DMS114 treated with DMSO at 0.1 percent for 48 hours (cell line): ENCODE measurements around the gene NCK1.

Experiments
- DNase-seq: peaks from one replicate; lab custom pipeline; 2025; ENCODE audit not compliant: unreplicated experiment; lab: John Stamatoyannopoulos, UW

NCK1 gene

DNA sequence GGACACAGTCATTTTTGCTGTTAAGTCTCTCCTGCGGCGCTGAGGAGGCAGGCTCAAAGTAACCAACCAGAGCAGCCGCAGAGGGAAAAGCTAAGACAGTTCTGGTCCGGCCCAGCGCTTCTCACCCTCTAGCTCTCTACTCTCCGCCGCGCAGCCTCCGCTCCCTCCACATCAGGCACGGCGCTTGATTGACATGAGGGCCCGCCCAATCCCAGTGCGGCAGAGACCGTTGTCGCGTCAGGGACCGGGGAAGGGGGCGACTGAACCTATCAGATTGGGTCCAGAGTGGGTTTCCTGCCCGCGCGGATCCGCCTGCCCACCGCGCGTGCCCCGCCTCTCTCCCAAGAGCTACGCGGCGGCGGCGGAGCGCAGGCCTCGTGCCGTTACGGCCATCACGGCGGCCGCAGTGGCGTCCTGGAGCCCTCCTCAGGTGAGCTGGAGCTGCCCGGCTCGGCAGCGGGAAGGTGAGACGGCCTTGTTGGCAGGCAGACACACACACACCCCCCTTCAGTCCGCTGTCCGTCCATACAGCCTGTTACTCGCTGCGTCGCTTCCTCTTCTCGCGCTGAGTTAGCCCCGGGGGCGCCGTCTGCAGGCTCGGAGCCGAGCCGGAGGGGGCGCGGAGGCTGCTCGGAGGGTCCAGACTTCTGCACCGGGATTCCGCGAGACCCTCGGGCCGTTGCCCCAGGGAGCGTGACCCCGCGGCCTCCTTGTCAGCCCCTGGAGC lies at the start of gene NCK1:
Gene NCK1 (plus strand): TSS at position 319 of the 727 bp plus-strand sequence. CDS start 65,794 bp downstream, outside the sequence.
- DNase-seq, result peak; percentile 95

GRCh38 chr3:136817448-136817847 lies 44.6 kb upstream of the NCK1 start:
- no peak for DNase-seq

GRCh38 chr3:136818191-136818768 lies 43.7 kb upstream of the NCK1 start:
- no peak for DNase-seq

DNA sequence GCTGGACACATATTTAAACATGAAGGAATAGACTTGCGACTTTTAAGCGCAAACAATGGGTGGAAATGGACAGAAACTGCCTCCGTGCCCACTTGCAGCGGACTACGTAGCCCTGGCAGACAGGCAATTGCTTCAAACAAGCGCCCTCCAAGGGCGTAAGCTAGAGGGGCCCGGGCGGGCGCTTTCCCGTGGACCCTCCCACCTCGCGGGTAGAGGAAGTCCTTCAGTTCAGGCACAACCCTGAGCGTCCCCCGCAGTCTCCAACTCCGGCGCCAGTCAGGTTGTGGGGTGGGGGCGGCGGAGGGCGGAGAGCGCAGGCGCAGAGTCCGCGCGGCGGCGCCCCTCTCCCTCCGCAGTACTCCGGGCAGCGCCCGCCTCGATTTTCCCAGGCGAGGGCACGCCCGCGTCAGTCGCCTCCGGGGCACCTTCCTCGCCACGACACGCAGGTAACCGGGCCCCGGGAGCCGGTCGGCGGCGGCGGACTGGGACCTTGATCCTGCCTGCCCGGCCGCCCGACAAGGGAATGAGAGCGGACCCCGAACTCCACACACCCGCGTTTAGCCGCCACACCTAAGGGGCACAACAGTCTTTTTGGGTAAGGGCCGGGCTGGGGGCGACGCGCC lies 43.1 kb upstream of the NCK1 start, which contains the start of gene SLC35G2:
Gene SLC35G2 (plus strand): TSS at position 358 of the 623 bp plus-strand sequence. CDS start 35,335 bp downstream, outside the sequence.
- peak; percentile 47 for DNase-seq

DNA sequence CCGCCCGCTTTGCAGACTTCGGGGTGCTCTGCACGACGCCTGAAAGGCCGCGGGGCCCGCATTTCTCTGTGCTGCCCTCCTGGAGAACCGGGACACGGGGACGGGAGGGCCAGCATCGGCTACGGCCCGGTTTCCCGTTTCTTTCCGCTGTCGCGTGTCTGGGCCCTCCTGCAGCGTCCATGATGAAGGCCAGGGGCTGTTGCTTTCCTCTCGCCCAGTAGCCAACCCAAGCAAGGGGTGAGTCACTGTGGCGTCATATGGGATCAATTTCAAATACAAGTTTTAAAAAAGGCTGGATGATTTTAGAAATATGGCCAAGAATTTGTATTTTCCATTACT lies 42.6 kb upstream of the NCK1 start:
- DNase-seq, result peak; percentile 27

DNA sequence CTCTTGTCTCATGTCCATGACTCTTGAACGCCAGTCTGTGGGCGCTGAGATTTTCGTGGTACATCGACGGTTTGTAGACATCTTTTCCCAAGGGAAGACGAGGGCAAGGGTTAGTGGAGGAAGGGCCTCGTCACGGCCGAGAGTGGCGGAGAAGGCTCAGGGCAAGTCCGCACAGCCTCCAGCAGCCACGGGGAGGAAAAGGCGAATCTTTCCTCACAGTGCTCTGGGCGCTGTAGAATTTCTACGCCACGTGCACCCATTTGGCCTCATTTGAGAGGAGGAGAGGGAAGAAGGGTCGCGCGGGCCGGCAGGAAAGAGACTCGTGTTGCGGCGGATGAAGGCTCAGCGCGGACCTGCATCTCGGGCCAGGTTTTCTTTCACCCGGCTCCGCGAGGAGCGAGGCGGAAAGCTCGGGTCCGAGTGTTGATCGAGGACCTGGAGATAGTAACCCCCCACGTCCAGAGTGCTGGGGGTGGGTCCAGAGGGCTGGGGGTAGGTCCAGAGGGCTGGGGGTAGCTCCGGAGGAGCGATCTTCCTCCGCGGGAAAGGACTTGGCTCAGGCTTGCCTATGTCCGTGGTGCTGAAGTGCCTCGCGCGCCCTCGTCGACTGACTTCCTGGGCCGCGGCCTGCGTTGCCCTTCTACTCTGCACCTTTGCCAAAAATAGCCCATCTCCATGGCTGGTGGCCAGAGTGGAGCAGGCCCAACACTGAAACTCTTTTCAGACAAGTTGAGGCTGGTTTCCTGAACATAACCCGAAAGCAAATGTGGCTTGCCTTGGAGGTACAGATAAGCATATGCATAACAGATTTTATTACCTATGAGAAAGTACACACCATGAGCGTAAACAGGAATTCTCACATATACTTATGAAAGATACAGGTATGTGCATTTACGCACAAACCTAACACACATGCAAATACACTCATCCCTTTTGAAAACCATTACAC lies 42.0 kb upstream of the NCK1 start:
- peak; percentile 25 for DNase-seq

GRCh38 chr3:136831461-136831860 lies 30.5 kb upstream of the NCK1 start:
- DNase-seq, result no peak

DNA sequence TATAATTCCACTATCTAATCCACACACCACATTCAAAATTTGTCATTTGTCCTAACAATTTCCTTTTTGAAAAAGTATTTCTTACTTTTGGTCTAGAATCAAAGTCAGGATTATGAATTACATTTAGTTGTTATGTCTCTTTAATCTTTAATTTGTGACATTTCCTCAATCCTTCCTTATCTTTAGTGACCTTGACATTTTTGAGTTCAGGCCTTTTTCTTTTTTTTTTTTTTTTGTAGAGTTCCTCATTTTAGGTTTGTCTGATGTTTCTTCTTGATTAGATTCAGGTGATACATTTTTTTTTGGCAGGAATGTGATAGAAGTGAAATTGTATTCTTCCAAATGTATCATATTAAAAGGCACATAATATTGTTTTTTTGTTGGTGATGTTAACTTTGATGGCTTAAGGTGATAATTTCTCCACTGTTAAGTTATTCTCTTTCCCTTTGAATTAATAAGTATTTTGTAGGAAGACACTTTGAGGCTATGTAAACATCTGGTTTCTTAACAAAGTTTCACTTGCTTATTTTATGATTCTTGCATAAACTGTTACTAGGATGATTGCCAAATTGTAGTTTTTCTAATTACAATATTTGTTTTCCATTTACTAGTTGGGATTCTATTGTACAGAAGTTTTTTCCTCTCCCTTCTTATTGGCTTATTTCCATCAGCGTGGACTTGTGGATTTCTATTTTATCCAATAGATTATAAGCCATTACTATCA lies 26.8 kb upstream of the NCK1 start:
- DNase-seq, result no peak

- no peak for DNase-seq
Measured at GRCh38 chr3:136835813-136836510, 26.0 kb upstream of the NCK1 start.

GRCh38 chr3:136836511-136837156 lies 25.4 kb upstream of the NCK1 start:
- no peak for DNase-seq

DNA sequence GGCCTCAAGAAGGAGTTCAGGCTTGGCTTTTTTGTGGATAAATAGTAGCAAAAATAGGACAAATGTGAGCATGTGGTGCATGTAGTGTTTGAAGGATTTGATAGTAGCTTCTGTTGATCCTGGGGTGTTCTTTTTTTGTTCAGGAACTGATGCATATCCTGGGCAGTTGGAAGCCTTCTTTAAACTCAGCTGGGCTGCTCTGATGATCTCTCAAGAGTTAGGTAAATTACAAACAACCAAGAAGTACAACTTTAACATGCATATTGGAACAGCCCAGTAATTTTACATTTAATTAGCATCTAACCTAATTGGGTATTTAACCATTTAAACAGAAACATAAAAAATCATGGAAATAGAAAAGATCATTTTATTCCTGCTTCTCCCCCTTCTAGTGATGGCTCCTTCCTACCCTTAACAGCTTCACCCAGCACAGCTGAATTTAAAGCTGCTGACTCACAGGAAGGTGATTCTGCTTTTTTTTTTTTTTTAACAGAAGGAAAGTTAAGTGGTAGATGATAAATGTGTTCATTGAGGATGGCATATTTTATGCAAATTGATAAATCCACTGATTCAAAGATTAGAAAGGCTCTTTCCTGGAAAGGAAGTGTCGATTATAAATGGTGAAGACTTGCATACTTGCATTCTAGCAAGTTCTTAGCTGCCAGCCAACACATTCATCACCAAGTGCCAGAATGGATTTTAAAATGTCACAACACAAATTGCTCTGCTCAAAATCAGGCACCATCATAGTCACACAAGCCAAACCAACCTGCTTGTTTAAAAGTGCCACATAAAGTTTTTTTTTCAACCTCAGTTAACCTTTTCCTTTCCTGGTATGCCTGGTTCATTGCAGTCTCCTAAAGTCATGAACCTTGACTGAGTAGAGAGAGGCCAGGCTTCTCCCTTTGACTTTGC lies 23.1 kb upstream of the NCK1 start:
- no peak for DNase-seq

- no peak for DNase-seq
Measured at GRCh38 chr3:136839556-136839931, 22.5 kb upstream of the NCK1 start.

GRCh38 chr3:136840252-136840651 lies 21.8 kb upstream of the NCK1 start:
- no peak for DNase-seq

DNA sequence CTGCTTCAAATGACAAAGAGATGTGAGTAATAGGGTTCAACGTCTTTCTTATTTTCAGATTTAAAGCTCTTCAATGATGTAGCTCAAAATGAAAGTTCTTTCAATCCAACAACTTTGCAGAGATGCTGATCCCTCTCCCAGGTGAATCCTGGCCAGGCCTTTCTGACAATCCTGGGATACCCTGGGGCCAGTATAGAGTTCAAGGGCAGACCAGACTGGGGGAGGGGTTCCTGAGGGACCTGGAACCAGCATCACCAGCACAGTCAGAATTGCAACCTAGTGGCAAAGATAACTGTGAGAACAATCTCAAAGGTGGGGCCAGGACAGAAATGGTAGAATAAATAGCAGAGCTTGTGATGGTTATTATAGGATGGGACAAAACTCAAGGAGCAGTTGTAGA lies 19.7 kb upstream of the NCK1 start:
- DNase-seq, result no peak

- no peak for DNase-seq
Measured at GRCh38 chr3:136844724-136845123, 17.3 kb upstream of the NCK1 start.

GRCh38 chr3:136852180-136852579 lies 9.8 kb upstream of the NCK1 start:
- no peak for DNase-seq

DNA sequence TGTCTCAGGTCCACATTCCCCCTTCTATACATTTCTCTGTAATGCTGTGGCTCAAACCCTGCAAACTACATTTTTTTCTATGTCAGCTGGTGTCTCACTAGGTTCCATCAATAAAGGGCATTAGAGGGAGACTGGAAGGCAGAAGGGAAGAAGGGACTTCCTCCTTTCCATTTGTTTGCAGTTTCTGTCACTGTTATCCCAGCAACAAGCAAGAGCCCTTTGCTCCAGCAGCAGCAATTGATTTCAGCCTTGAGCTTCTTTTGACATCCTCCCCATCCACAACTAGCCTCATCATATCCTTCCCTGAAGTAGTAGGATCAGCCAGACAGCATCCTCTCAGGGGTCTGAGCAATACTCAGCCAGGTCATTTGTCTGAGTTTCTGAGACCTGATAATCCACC lies 5.3 kb upstream of the NCK1 start:
- DNase-seq, result no peak

GRCh38 chr3:136858381-136858780 lies 3.6 kb upstream of the NCK1 start:
- no peak for DNase-seq
